GM19372 (cell line): ENCODE results near the gene RFT1.
A peak's percentile ranks its signal among the peaks of the same experiment; 100 is the strongest.

ENCODE experiments used
- ATAC-seq: cut with Tn5 transposase; IDR thresholded peaks from one replicate; pipeline ENCODE4 v1.9.1; 2021; ENCODE audit warnings: mild to moderate bottlenecking, low read depth, moderate library complexity; ENCODE audit not compliant: unreplicated experiment

RFT1 gene

GRCh38 chr3:53129344-53129743 is 891 bp downstream of the RFT1 start:
- ATAC-seq, result no peak

- ATAC-seq, result no peak
Measured at GRCh38 chr3:53126601-53127000, 3.6 kb downstream of the RFT1 start.

- ATAC-seq, result no peak
Measured at GRCh38 chr3:53123953-53124352, 6.3 kb downstream of the RFT1 start.

GRCh38 chr3:53123510-53123909 is 6.7 kb downstream of the RFT1 start:
- ATAC-seq, result no peak

- ATAC-seq, result no peak
Measured at GRCh38 chr3:53122933-53123305, 7.3 kb downstream of the RFT1 start.

GRCh38 chr3:53122255-53122932 is 7.8 kb downstream of the RFT1 start:
- ATAC-seq, result no peak

GRCh38 chr3:53120336-53120735 is 9.9 kb downstream of the RFT1 start:
- ATAC-seq, result no peak

- ATAC-seq, result no peak
Measured at GRCh38 chr3:53116956-53117355, 13.3 kb downstream of the RFT1 start.

- ATAC-seq, result no peak
Measured at GRCh38 chr3:53114412-53115074, 15.7 kb downstream of the RFT1 start.

- ATAC-seq, result no peak
Measured at GRCh38 chr3:53114011-53114400, 16.2 kb downstream of the RFT1 start.

- ATAC-seq, result no peak
Measured at GRCh38 chr3:53113293-53114010, 16.8 kb downstream of the RFT1 start.

GRCh38 chr3:53111822-53112221 is 18.4 kb downstream of the RFT1 start:
- ATAC-seq, result no peak

GRCh38 chr3:53109891-53110771 is 20.1 kb downstream of the RFT1 start:
- no peak for ATAC-seq

- ATAC-seq, result no peak
Measured at GRCh38 chr3:53109190-53109589, 21.0 kb downstream of the RFT1 start.

GRCh38 chr3:53104762-53105161 is 25.5 kb downstream of the RFT1 start:
- no peak for ATAC-seq

- no peak for ATAC-seq
Measured at GRCh38 chr3:53103397-53104296, 26.6 kb downstream of the RFT1 start.

GRCh38 chr3:53102601-53103147 is 27.6 kb downstream of the RFT1 start:
- ATAC-seq, result peak; percentile 80

GRCh38 chr3:53101956-53102355 is 28.3 kb downstream of the RFT1 start:
- no peak for ATAC-seq

- ATAC-seq, result no peak
Measured at GRCh38 chr3:53100818-53101466, 29.3 kb downstream of the RFT1 start.
